Measurements from ENCODE around the gene ACTG1. TPM values are rescaled to one million over a fixed set of nuclear protein-coding genes. Genes with fewer than 3 reads are reported as not detected.

The ACTG1 gene
- total RNA-seq, 4 donors from 2014 or later, result 1,023 to 5,472 (median 2,159) TPM

- intact Hi-C loops (cut with DNase I; ENCODE audit: low total_unique reads), result loop anchor here (5.0 kb wide), 1 partner anchor 116 kb away; the partner anchor contains the start of gene BAHCC1
- Histone ChIP-seq H3K27me3 (no peaks in the 10 kb centered on the region), H3K36me3 (no peaks in the 10 kb centered on the region), H3K4me1 (peaks cover 3 to 9% of the 10 kb centered on the region in 2 donors), H3K4me3 (peak overlapping the region; percentile 77 to 98), H3K9me3 (no peaks in the 10 kb centered on the region), H3K27ac (peak overlapping the region; percentile 97 to 100)
- TF ChIP-seq, protein P1, sequence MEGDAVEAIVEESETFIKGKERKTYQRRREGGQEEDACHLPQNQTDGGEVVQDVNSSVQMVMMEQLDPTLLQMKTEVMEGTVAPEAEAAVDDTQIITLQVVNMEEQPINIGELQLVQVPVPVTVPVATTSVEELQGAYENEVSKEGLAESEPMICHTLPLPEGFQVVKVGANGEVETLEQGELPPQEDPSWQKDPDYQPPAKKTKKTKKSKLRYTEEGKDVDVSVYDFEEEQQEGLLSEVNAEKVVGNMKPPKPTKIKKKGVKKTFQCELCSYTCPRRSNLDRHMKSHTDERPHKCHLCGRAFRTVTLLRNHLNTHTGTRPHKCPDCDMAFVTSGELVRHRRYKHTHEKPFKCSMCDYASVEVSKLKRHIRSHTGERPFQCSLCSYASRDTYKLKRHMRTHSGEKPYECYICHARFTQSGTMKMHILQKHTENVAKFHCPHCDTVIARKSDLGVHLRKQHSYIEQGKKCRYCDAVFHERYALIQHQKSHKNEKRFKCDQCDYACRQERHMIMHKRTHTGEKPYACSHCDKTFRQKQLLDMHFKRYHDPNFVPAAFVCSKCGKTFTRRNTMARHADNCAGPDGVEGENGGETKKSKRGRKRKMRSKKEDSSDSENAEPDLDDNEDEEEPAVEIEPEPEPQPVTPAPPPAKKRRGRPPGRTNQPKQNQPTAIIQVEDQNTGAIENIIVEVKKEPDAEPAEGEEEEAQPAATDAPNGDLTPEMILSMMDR (IDR thresholded peaks at IDR 0.05), result no peak
- no peak for TF ChIP-seq POLR2A (IDR thresholded peaks at IDR 0.05)
- peak; percentile 73 to 79 for DNase-seq
Measured at GRCh38 chr17:81513372-81513752, 763 bp upstream of the ACTG1 start.

GRCh38 chr17:81511804-81512561, 616 bp downstream of the ACTG1 start:
- H3K4me3 ChIP-seq, result peak overlapping the region; percentile 77 to 98
- no peaks in the 10 kb centered on the region for H3K27me3 ChIP-seq
- intact Hi-C loops (cut with DNase I; ENCODE audit: low total_unique reads), result loop anchor here (5.0 kb wide), 1 partner anchor 115 kb away; the partner anchor contains the start of gene BAHCC1
- H3K9me3 ChIP-seq, result no peaks in the 10 kb centered on the region
- H3K36me3 ChIP-seq, result no peaks in the 10 kb centered on the region
- H3K27ac ChIP-seq, result peak overlapping the region; percentile 97
- H3K4me1 ChIP-seq, result peaks cover 3 to 9% of the 10 kb centered on the region in 2 donors
- TF ChIP-seq, protein P1 (IDR thresholded peaks at IDR 0.05), result no peak
- TF ChIP-seq POLR2A (IDR thresholded peaks at IDR 0.05), result no peak
- DNase-seq, result peak in 1 of 2 donors; percentile 22

- H3K27ac ChIP-seq, result peak overlapping the region; percentile 97
- H3K4me3 ChIP-seq, result peak overlapping the region; percentile 77 to 98
- no peak for DNase-seq
- H3K36me3 ChIP-seq, result no peaks in the 10 kb centered on the region
- intact Hi-C loops (cut with DNase I; ENCODE audit: low total_unique reads), result loop anchor here (5.0 kb wide), 1 partner anchor 114 kb away; the partner anchor contains the start of gene BAHCC1
- H3K4me1 ChIP-seq, result peaks cover 1 to 4% of the 10 kb centered on the region in 2 donors
- no peaks in the 10 kb centered on the region for H3K9me3 ChIP-seq
- TF ChIP-seq, protein P1 (IDR thresholded peaks at IDR 0.05), result no peak
- TF ChIP-seq POLR2A (IDR thresholded peaks at IDR 0.05), result no peak
- no peaks in the 10 kb centered on the region for H3K27me3 ChIP-seq
Measured at GRCh38 chr17:81511554-81511803, 1.1 kb downstream of the ACTG1 start.

DNA sequence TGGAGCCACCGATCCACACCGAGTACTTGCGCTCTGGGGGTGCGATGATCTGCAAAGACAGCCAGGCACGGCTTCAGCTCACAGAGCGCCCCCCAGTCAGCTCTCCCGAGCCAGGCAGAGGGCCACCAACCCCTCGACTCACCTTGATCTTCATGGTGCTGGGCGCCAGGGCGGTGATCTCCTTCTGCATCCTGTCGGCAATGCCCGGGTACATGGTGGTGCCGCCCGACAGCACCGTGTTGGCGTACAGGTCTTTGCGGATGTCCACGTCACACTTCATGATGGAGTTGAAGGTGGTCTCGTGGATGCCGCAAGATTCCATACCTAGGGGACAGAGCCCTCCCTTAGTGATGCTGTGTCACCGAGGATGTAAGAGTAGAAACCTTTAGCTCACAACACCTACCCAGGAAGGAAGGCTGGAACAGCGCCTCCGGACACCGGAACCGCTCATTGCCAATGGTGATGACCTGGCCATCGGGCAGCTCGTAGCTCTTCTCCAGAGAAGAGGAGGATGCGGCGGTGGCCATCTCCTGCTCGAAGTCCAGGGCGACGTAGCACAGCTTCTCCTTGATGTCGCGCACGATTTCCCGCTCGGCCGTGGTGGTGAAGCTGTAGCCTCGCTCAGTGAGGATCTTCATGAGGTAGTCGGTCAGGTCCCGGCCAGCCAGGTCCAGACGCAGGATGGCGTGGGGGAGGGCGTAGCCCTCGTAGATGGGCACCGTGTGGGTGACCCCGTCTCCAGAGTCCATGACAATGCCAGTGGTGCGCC, 1.6 kb downstream of the ACTG1 start:
- intact Hi-C loops (cut with DNase I; ENCODE audit: low total_unique reads), result loop anchor here (5.0 kb wide), 1 partner anchor 114 kb away; the partner anchor contains the start of gene BAHCC1
- no peak for TF ChIP-seq POLR2A (IDR thresholded peaks at IDR 0.05)
- TF ChIP-seq, protein P1 (IDR thresholded peaks at IDR 0.05), result no peak
- no peaks in the 10 kb centered on the region for H3K9me3 ChIP-seq
- H3K27me3 ChIP-seq, result no peaks in the 10 kb centered on the region
- peak overlapping the region; percentile 77 to 98 for H3K4me3 ChIP-seq
- no peaks in the 10 kb centered on the region for H3K36me3 ChIP-seq
- peak overlapping the region; percentile 97 for H3K27ac ChIP-seq
- no peaks in the 10 kb centered on the region for H3K4me1 ChIP-seq
- no peak for DNase-seq

Data from uterus (tissue), 4 donors.